Endothelial cell (in vitro differentiated cells): ENCODE measurements around the gene CCSAP. TPM values are rescaled to one million over a fixed set of nuclear protein-coding genes. Genes with fewer than 3 reads are reported as not detected.

Source experiments
- DNase-seq: peaks from one replicate; pipeline ENCODE4 v3.0.0; 2021; ENCODE audit warnings: low spot score
- H3K27ac Mint-ChIP-seq: one replicate; pipeline ENCODE4 v1.8.0; 2021; ENCODE audit warnings: mixed read lengths, inconsistent platforms; ENCODE audit not compliant: unreplicated experiment
- H3K27me3 Mint-ChIP-seq: one replicate; pipeline ENCODE4 v1.8.0; 2021; ENCODE audit warnings: mild to moderate bottlenecking, moderate library complexity, mixed read lengths, inconsistent platforms; ENCODE audit not compliant: unreplicated experiment
- H3K36me3 Mint-ChIP-seq: one replicate; pipeline ENCODE4 v1.8.0; 2021; ENCODE audit warnings: mild to moderate bottlenecking, low read depth, mixed read lengths, inconsistent platforms; ENCODE audit not compliant: unreplicated experiment
- H3K4me1 Mint-ChIP-seq: one replicate; pipeline ENCODE4 v1.8.0; 2021; ENCODE audit warnings: mild to moderate bottlenecking, mixed read lengths, inconsistent platforms; ENCODE audit not compliant: unreplicated experiment
- H3K4me3 Mint-ChIP-seq: one replicate; pipeline ENCODE4 v1.8.0; 2021; ENCODE audit warnings: mild to moderate bottlenecking, mixed read lengths, inconsistent platforms; ENCODE audit not compliant: unreplicated experiment
- H3K9me3 Mint-ChIP-seq: one replicate; pipeline ENCODE4 v1.8.0; 2021; ENCODE audit warnings: mixed read lengths, inconsistent platforms; ENCODE audit not compliant: unreplicated experiment
- total RNA-seq: library from RNA; stranded (reverse); fragmentation: NEBNext Ultra II Directional; extraction: Animal tissue kit (Norgen Biotek cat#: 25700); gene quantifications from one replicate; pipeline ENCODE4 v1.2.1, GENCODE V29; 2021; ENCODE audit not compliant: unreplicated experiment
- TF ChIP-seq, protein P1 (sequence below): fragments of 200-600 bp; sonication (generic); IDR thresholded peaks from one replicate; pipeline ENCODE4 v1.5.0; 2021; ENCODE audit warnings: antibody characterized with exemption; ENCODE audit not compliant: unreplicated experiment

CCSAP gene
- total RNA-seq, 1 donor from 2014 or later = 6.7 TPM

DNA sequence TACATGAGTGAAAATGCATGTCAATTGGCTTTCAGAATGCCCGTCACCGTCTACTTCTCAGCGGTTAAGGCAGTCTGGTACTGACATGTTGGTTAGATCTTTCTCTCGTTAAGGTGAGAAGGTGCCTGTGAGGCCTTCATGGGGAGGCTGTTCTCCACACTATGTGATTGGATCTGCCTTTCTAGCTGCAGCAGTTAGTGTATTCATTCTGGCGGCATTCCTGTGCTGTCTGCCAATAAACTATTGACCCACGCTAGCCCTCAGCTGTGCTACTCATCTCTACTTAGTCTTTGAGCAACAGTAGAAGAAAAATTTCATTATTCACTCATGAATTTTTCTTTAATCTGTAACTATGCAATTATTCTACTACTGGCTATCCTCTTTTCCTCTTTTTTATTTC lies 32.0 kb downstream of the CCSAP start:
- TF ChIP-seq, protein P1, sequence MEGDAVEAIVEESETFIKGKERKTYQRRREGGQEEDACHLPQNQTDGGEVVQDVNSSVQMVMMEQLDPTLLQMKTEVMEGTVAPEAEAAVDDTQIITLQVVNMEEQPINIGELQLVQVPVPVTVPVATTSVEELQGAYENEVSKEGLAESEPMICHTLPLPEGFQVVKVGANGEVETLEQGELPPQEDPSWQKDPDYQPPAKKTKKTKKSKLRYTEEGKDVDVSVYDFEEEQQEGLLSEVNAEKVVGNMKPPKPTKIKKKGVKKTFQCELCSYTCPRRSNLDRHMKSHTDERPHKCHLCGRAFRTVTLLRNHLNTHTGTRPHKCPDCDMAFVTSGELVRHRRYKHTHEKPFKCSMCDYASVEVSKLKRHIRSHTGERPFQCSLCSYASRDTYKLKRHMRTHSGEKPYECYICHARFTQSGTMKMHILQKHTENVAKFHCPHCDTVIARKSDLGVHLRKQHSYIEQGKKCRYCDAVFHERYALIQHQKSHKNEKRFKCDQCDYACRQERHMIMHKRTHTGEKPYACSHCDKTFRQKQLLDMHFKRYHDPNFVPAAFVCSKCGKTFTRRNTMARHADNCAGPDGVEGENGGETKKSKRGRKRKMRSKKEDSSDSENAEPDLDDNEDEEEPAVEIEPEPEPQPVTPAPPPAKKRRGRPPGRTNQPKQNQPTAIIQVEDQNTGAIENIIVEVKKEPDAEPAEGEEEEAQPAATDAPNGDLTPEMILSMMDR = no peak
- H3K27ac Mint-ChIP-seq = no peak overlapping the region
- no peak for DNase-seq
- H3K4me1 Mint-ChIP-seq = no peaks in the 10 kb centered on the region
- no peaks in the 10 kb centered on the region for H3K9me3 Mint-ChIP-seq
- H3K27me3 Mint-ChIP-seq = no peaks in the 10 kb centered on the region
- H3K36me3 Mint-ChIP-seq = peaks cover 9% of the 10 kb centered on the region
- H3K4me3 Mint-ChIP-seq = no peak overlapping the region

GRCh38 chr1:229309684-229310083 lies 33.2 kb downstream of the CCSAP start:
- H3K27ac Mint-ChIP-seq = no peak overlapping the region
- DNase-seq = no peak

DNA sequence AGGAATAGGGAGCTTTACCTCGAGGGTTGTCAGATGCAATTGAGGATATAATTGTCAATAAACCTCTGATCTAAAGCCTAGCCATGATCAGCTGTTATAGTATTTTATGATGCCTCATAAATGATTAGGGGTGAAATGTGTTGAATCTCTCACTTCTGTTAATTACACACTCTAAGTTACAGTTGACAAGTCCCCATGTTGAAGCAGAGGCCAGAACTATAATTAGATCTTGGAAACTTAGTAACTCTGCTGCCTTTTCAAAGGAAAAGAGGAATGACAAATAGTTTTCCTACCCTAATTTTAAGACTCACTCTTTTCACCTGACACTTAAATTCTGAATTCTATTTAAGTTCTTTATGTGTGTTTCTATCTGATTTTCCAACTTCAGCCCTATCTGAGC lies 33.8 kb downstream of the CCSAP start:
- TF ChIP-seq, protein P1 = no peak
- H3K9me3 Mint-ChIP-seq = no peaks in the 10 kb centered on the region
- no peak overlapping the region for H3K4me3 Mint-ChIP-seq
- DNase-seq = no peak
- no peaks in the 10 kb centered on the region for H3K4me1 Mint-ChIP-seq
- H3K27ac Mint-ChIP-seq = no peak overlapping the region
- no peaks in the 10 kb centered on the region for H3K27me3 Mint-ChIP-seq
- H3K36me3 Mint-ChIP-seq = peaks cover 9% of the 10 kb centered on the region

More at GRCh38 chr1:229309684-229310083, 33.2 kb downstream of the CCSAP start:
- H3K4me1 Mint-ChIP-seq = no peaks in the 10 kb centered on the region
- H3K9me3 Mint-ChIP-seq = no peaks in the 10 kb centered on the region
- no peak overlapping the region for H3K4me3 Mint-ChIP-seq
- TF ChIP-seq, protein P1 = no peak
- H3K27me3 Mint-ChIP-seq = no peaks in the 10 kb centered on the region
- H3K36me3 Mint-ChIP-seq = peaks cover 9% of the 10 kb centered on the region

DNA sequence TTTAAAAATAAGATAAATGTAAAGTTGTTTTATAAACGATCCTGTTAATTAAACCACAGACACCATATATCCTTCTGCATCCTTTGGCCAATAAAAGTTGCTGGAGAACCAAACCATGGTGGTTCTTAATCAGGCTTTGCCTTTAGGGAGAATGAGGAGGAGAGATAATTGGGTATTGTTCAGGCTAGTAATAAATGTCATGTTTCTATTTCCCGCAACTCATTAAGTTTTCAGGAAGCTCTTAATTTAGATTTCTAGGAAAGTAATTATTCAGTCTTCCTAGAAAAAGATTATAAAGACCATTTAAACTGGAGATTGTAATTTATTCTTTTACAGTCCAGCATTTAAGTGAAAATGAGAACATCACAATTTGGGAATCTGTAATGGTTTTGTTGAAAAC lies 37.5 kb downstream of the CCSAP start:
- no peak overlapping the region for H3K4me3 Mint-ChIP-seq
- H3K27ac Mint-ChIP-seq = no peak overlapping the region
- H3K4me1 Mint-ChIP-seq = no peaks in the 10 kb centered on the region
- H3K36me3 Mint-ChIP-seq = peaks cover 13% of the 10 kb centered on the region
- H3K27me3 Mint-ChIP-seq = no peaks in the 10 kb centered on the region
- DNase-seq = no peak
- TF ChIP-seq, protein P1 = no peak
- no peaks in the 10 kb centered on the region for H3K9me3 Mint-ChIP-seq

- Mint-ChIP-seq H3K36me3 (peaks cover 20% of the 10 kb centered on the region), H3K4me3 (no peak overlapping the region), H3K4me1 (no peaks in the 10 kb centered on the region), H3K27ac (no peak overlapping the region), H3K9me3 (no peaks in the 10 kb centered on the region), H3K27me3 (no peaks in the 10 kb centered on the region)
- TF ChIP-seq, protein P1 = no peak
- DNase-seq = no peak
These were observed 39.0 kb downstream of the CCSAP start for GRCh38 chr1:229303855-229304254.
